ENCODE measurements around the gene DPH6. TPM values are rescaled to one million over a fixed set of nuclear protein-coding genes. Genes with fewer than 3 reads are reported as not detected.

DPH6 gene
- total and polyA plus RNA-seq, 2 experiments from 2014 or later, result 11.3 to 14.4 TPM

- TF ChIP-seq EZH2 (IDR thresholded peaks at IDR 0.05; ENCODE audit: borderline replicate concordance) (no peak), EZH2phosphoT487 (IDR thresholded peaks at IDR 0.05; ENCODE audit: low read depth, severe bottlenecking, unreplicated experiment) (no peak)
- TF ChIP-seq, protein P1, sequence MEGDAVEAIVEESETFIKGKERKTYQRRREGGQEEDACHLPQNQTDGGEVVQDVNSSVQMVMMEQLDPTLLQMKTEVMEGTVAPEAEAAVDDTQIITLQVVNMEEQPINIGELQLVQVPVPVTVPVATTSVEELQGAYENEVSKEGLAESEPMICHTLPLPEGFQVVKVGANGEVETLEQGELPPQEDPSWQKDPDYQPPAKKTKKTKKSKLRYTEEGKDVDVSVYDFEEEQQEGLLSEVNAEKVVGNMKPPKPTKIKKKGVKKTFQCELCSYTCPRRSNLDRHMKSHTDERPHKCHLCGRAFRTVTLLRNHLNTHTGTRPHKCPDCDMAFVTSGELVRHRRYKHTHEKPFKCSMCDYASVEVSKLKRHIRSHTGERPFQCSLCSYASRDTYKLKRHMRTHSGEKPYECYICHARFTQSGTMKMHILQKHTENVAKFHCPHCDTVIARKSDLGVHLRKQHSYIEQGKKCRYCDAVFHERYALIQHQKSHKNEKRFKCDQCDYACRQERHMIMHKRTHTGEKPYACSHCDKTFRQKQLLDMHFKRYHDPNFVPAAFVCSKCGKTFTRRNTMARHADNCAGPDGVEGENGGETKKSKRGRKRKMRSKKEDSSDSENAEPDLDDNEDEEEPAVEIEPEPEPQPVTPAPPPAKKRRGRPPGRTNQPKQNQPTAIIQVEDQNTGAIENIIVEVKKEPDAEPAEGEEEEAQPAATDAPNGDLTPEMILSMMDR (IDR thresholded peaks at IDR 0.05; ENCODE audit: poor library complexity), result no peak
- H2AFZ ChIP-seq, result no peak overlapping the region
Measured at GRCh38 chr15:35362195-35362829, 183.7 kb downstream of the DPH6 start.

DNA sequence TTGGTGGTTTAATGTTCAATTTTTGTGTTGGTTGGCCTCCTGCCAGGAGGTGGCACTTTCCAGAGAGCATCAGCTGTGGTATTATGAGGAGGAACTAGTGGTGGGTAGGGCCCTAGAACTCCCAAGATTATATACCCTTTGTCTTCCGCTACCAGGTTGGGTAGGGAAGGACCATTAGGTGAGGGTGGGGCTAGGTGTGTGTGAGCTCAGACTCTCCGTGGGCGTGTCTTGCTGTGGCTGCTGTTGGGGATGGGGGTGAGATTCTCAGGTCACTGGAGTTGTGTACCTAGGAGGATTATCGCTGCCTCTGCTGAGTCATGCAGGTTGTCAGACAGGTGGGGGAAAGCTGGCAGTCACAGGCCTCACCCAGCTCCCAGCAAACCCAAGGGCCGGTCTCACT is 187.1 kb downstream of the DPH6 start:
- Histone ChIP-seq H3K4me1 (ENCODE audit: insufficient read depth) (no peaks in the 10 kb centered on the region), H4K20me1 (ENCODE audit: insufficient read depth, poor library complexity, severe bottlenecking) (no peaks in the 10 kb centered on the region), H3K9me2 (replicated peaks; ENCODE audit: insufficient read depth) (no peaks in the 10 kb centered on the region), H3K9me3 (ENCODE audit: low read depth) (no peaks in the 10 kb centered on the region), H3K36me3 (replicated peaks; ENCODE audit: insufficient read depth, low read depth) (no peaks in the 10 kb centered on the region), H3K4me2 (no peak overlapping the region), H3K4me3 (no peak overlapping the region), H3K27me3 (no peaks in the 10 kb centered on the region), H3K79me2 (no peaks in the 10 kb centered on the region), H2AFZ (no peak overlapping the region), H3K27ac (no peak overlapping the region)
- TF ChIP-seq, protein P1 (IDR thresholded peaks at IDR 0.05; ENCODE audit: poor library complexity), result no peak
- TF ChIP-seq EZH2phosphoT487 (IDR thresholded peaks at IDR 0.05; ENCODE audit: low read depth, severe bottlenecking, unreplicated experiment), result no peak
- no peak for TF ChIP-seq EZH2 (IDR thresholded peaks at IDR 0.05; ENCODE audit: borderline replicate concordance)
- 96% methylated on average over 5 of the region's 5 CpGs for WGBS (ENCODE audit: low lambda C conversion rate, missing lambda C conversion rate)
- DNase-seq (ENCODE audit: low spot score), result no peak

More at GRCh38 chr15:35362195-35362829, 183.7 kb downstream of the DPH6 start:
- Histone ChIP-seq H4K20me1 (ENCODE audit: insufficient read depth, poor library complexity, severe bottlenecking) (no peaks in the 10 kb centered on the region), H3K27me3 (no peaks in the 10 kb centered on the region), H3K27ac (peak overlapping the region; percentile 44), H3K79me2 (no peaks in the 10 kb centered on the region), H3K4me3 (no peak overlapping the region), H3K36me3 (replicated peaks; ENCODE audit: insufficient read depth, low read depth) (peaks cover 4% of the 10 kb centered on the region), H3K4me1 (ENCODE audit: insufficient read depth) (no peaks in the 10 kb centered on the region), H3K9me3 (ENCODE audit: low read depth) (peaks cover 4% of the 10 kb centered on the region), H3K4me2 (no peak overlapping the region), H3K9me2 (replicated peaks; ENCODE audit: insufficient read depth) (no peaks in the 10 kb centered on the region)
- DNase-seq (ENCODE audit: low spot score), result no peak

- DNase-seq (ENCODE audit: low spot score), result no peak
- no peaks in the 10 kb centered on the region for H3K4me1 ChIP-seq (ENCODE audit: insufficient read depth)
- H4K20me1 ChIP-seq (ENCODE audit: insufficient read depth, poor library complexity, severe bottlenecking), result no peaks in the 10 kb centered on the region
- H3K36me3 ChIP-seq (replicated peaks; ENCODE audit: insufficient read depth, low read depth), result no peaks in the 10 kb centered on the region
- no peaks in the 10 kb centered on the region for H3K9me3 ChIP-seq (ENCODE audit: low read depth)
- TF ChIP-seq EZH2 (IDR thresholded peaks at IDR 0.05; ENCODE audit: borderline replicate concordance) (no peak), EZH2phosphoT487 (IDR thresholded peaks at IDR 0.05; ENCODE audit: low read depth, severe bottlenecking, unreplicated experiment) (no peak)
- TF ChIP-seq, protein P1 (IDR thresholded peaks at IDR 0.05; ENCODE audit: poor library complexity), result no peak
- no peak overlapping the region for H3K27ac ChIP-seq
- H3K9me2 ChIP-seq (replicated peaks; ENCODE audit: insufficient read depth), result no peaks in the 10 kb centered on the region
- no peak overlapping the region for H2AFZ ChIP-seq
- H3K79me2 ChIP-seq, result no peaks in the 10 kb centered on the region
- H3K27me3 ChIP-seq, result no peaks in the 10 kb centered on the region
- no peak overlapping the region for H3K4me3 ChIP-seq
- no peak overlapping the region for H3K4me2 ChIP-seq
Measured at GRCh38 chr15:35351059-35351458, 194.9 kb downstream of the DPH6 start.
